Subcutaneous adipose tissue (tissue), 4 donors: ENCODE results near the gene F5. TPM values are rescaled to one million over a fixed set of nuclear protein-coding genes. Genes with fewer than 3 reads are reported as not detected.

ENCODE experiments used
- CTCF ChIP-seq: fragments of 450-650 bp; IDR thresholded peaks from one replicate; pipeline ENCODE4 v1.5.1; 2016; ENCODE audit warnings: low read depth, mild to moderate bottlenecking, control low read depth, antibody characterized with exemption, moderate library complexity
- total RNA-seq, 4 donors: library from RNA; depleted of rRNA; stranded (reverse); fragments of >200 nt; gene quantifications; one replicate each; pipeline ENCODE4 v1.1.0, GENCODE V29; 2016

Gene F5
- total RNA-seq, 4 donors from 2014 or later = 2.3 to 16.3 (median 8.2) TPM

- TF ChIP-seq CTCF = no peak
Observed at GRCh38 chr1:169538998-169539871, 47.0 kb downstream of the F5 start.

- TF ChIP-seq CTCF = no peak
Observed at GRCh38 chr1:169534653-169535052, 51.6 kb downstream of the F5 start.

GRCh38 chr1:169530448-169530847 lies 55.8 kb downstream of the F5 start:
- no peak for TF ChIP-seq CTCF

- no peak for TF ChIP-seq CTCF
Observed at GRCh38 chr1:169529068-169529642, 57.1 kb downstream of the F5 start.

- no peak for TF ChIP-seq CTCF
Observed at GRCh38 chr1:169528215-169529067, 57.8 kb downstream of the F5 start.

- no peak for TF ChIP-seq CTCF
Observed at GRCh38 chr1:169527451-169528214, 58.6 kb downstream of the F5 start.
